Liver (tissue), 9 donors: Measurements from ENCODE around the gene FAR1. TPM values are rescaled to one million over a fixed set of nuclear protein-coding genes. Genes with fewer than 3 reads are reported as not detected.

Experiments used
- DNase-seq: peaks from one replicate; pipeline ENCODE4 v3.0.0-alpha.2; 2017; ENCODE audit warnings: low spot score
- H3K27ac ChIP-seq, 2 donors: one replicate each; pipeline ENCODE4 v1.7.0; 2013; ENCODE audit warnings: inconsistent platforms in 2 of 2, low read length in 2 of 2, control low read depth in 1 of 2, low read depth in 1 of 2, mild to moderate bottlenecking in 1 of 2
- H3K27me3 ChIP-seq, 4 donors: one replicate each; pipeline versions ENCODE4 v1.6.1 to v1.7.0; 2013; ENCODE audit warnings: low read length in 3 of 4, inconsistent platforms in 1 of 4, mild to moderate bottlenecking in 1 of 4, moderate library complexity in 1 of 4; ENCODE audit not compliant: control insufficient read depth in 4 of 4, insufficient read depth in 4 of 4
- H3K36me3 ChIP-seq, 4 donors: one replicate each; pipeline versions ENCODE4 v1.6.1 to v1.7.0; 2013; ENCODE audit warnings: low read length in 3 of 4, mild to moderate bottlenecking in 3 of 4, low read depth in 1 of 4, moderate library complexity in 1 of 4; ENCODE audit not compliant: control insufficient read depth in 4 of 4, insufficient read depth in 3 of 4
- H3K4me1 ChIP-seq, 4 donors: one replicate each; pipeline versions ENCODE4 v1.6.1 to v1.7.0; 2013; ENCODE audit warnings: low read length in 3 of 4, mild to moderate bottlenecking in 3 of 4, moderate library complexity in 1 of 4; ENCODE audit not compliant: control insufficient read depth in 4 of 4, insufficient read depth in 4 of 4
- H3K4me3 ChIP-seq, 3 donors: one replicate each; pipeline versions ENCODE4 v1.6.1 to v1.7.0; 2013; ENCODE audit warnings: low read length in 3 of 3, control low read depth in 1 of 3, low read depth in 1 of 3, mild to moderate bottlenecking in 1 of 3
- H3K9ac ChIP-seq, 2 donors: one replicate each; pipeline ENCODE4 v1.7.0; 2013; ENCODE audit warnings: low read length in 2 of 2, mild to moderate bottlenecking in 2 of 2, moderate library complexity in 2 of 2, control low read depth in 1 of 2, low read depth in 1 of 2
- H3K9me3 ChIP-seq, 4 donors: one replicate each; pipeline versions ENCODE4 v1.6.1 to v1.7.0; 2013; ENCODE audit warnings: low read length in 3 of 4; ENCODE audit not compliant: control insufficient read depth in 4 of 4
- ATF3 ChIP-seq: IDR thresholded peaks from 2 replicates; pipeline ENCODE4 v1.6.1; 2016; ENCODE audit warnings: antibody characterized with exemption
- CTCF ChIP-seq: fragments of 150-350 bp; IDR thresholded peaks from 2 replicates; pipeline ENCODE4 v1.5.1; 2017; ENCODE audit warnings: improper control_type of control experiment, low read depth, low read length; ENCODE audit not compliant: missing input control
- EGR1 ChIP-seq, 2 donors: IDR thresholded peaks; 2 replicates each; pipeline ENCODE4 v1.6.1; 2016 to 2018; ENCODE audit warnings: antibody characterized with exemption in 2 of 2, low read depth in 2 of 2
- FOXA1 ChIP-seq: IDR thresholded peaks from 2 replicates; pipeline ENCODE4 v1.6.1; 2016; ENCODE audit warnings: antibody characterized with exemption
- FOXA2 ChIP-seq: IDR thresholded peaks from 2 replicates; pipeline ENCODE4 v1.6.1; 2016; ENCODE audit warnings: antibody characterized with exemption
- GABPA ChIP-seq, 2 donors: IDR thresholded peaks in 1 of 2; conservative IDR thresholded peaks in 1 of 2; 2 replicates each; pipeline ENCODE4 v1.6.1; 2016; ENCODE audit warnings: antibody characterized with exemption in 2 of 2, mild to moderate bottlenecking in 1 of 2, moderate library complexity in 1 of 2
- HNF4A ChIP-seq, 2 donors: conservative IDR thresholded peaks; 2 replicates each; pipeline ENCODE4 v1.6.1; 2016; ENCODE audit warnings: antibody characterized with exemption in 2 of 2, mild to moderate bottlenecking in 2 of 2
- HNF4G ChIP-seq: IDR thresholded peaks from 2 replicates; pipeline ENCODE4 v1.6.1; 2016; ENCODE audit warnings: antibody characterized with exemption
- JUND ChIP-seq, 2 donors: IDR thresholded peaks; 2 replicates each; pipeline ENCODE4 v1.6.1; 2016; ENCODE audit warnings: antibody characterized with exemption in 2 of 2
- NR2F2 ChIP-seq: IDR thresholded peaks from 2 replicates; pipeline ENCODE4 v1.6.1; 2016; ENCODE audit warnings: antibody characterized with exemption
- RAD21 ChIP-seq, 2 donors: IDR thresholded peaks; 2 replicates each; pipeline ENCODE4 v1.6.1; 2016; ENCODE audit warnings: antibody characterized with exemption in 2 of 2, mild to moderate bottlenecking in 2 of 2
- RXRA ChIP-seq, 2 donors: IDR thresholded peaks; 2 replicates each; pipeline ENCODE4 v1.6.1; 2017 to 2018; ENCODE audit warnings: antibody characterized with exemption in 2 of 2, mild to moderate bottlenecking in 1 of 2
- SP1 ChIP-seq: IDR thresholded peaks from 2 replicates; pipeline ENCODE4 v1.6.1; 2018; ENCODE audit warnings: antibody characterized with exemption, mild to moderate bottlenecking
- TAF1 ChIP-seq: conservative IDR thresholded peaks from 2 replicates; pipeline ENCODE4 v1.6.1; 2016; ENCODE audit warnings: antibody characterized with exemption, mild to moderate bottlenecking
- YY1 ChIP-seq: IDR thresholded peaks from 2 replicates; pipeline ENCODE4 v1.6.1; 2016; ENCODE audit warnings: antibody characterized with exemption, mild to moderate bottlenecking
- ZBTB33 ChIP-seq: IDR thresholded peaks from 2 replicates; pipeline ENCODE4 v1.6.1; 2016; ENCODE audit warnings: antibody characterized with exemption
- polyA plus RNA-seq, 2 donors: library from polyadenylated mRNA; stranded (reverse) in 1 of 2; unstranded in 1 of 2; fragments of 200-250 nt in 1 of 2; fragments of >200 nt in 1 of 2; fragmentation: Nextera tagmentation in 1 of 2; extraction: Ambion mirVana in 1 of 2; gene quantifications; one replicate each; pipeline versions ENCODE4 v1.2.1 to v1.2.3, GENCODE V29; 2013 to 2015
- total RNA-seq, 2 donors: library from RNA; depleted of rRNA; stranded (reverse); fragments of >200 nt; gene quantifications; one replicate each; pipeline ENCODE4 v1.2.3, GENCODE V29; 2014
- TF ChIP-seq, protein P1 (sequence below): IDR thresholded peaks from 2 replicates; pipeline ENCODE4 v1.6.1; 2016; ENCODE audit warnings: antibody characterized with exemption
- TF ChIP-seq, protein P2 (sequence below): IDR thresholded peaks from 2 replicates; pipeline ENCODE4 v1.6.1; 2016; ENCODE audit warnings: antibody characterized with exemption, mild to moderate bottlenecking
- donor health status: healthy.
- donor health status: healthy.
- donor health status: healthy.
- donor health status: healthy.
- donor health status: healthy.

FAR1 gene
- total and polyA plus RNA-seq, 4 donors: 1.7 to 29.6 (median 5.5) TPM

DNA sequence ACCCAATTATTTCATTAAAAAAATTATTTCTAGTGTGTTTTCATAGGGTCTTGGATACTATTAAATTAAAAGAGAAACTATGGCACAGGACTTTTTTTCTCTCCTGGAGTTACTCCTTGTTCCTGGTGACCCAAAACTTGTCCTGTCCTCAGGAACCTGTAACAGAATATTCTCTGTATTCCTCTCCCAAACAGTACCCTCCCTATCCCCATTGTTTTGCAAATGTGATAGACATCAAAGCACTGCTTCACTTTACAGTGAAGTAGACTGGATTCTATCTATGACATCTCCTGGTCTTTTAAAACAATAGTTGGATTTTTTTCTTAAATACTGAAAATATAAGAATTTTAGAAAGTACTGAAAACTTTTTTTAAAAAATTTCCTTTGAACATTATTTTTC lies 37.2 kb downstream of the FAR1 start:
- Histone ChIP-seq H3K4me1 (no peaks in the 10 kb centered on the region), H3K9me3 (no peaks in the 10 kb centered on the region), H3K9ac (no peak overlapping the region), H3K36me3 (no peaks in the 10 kb centered on the region), H3K27me3 (peaks cover 0 to 10% (median 0%) of the 10 kb centered on the region in 4 donors), H3K4me3 (no peak overlapping the region), H3K27ac (no peak overlapping the region)
- TF ChIP-seq ZBTB33: no peak
- no peak for TF ChIP-seq GABPA (IDR thresholded peaks at IDR 0.05 in 1 of 2, conservative IDR thresholded peaks at IDR 0.05 in 1 of 2)
- TF ChIP-seq, protein P1, sequence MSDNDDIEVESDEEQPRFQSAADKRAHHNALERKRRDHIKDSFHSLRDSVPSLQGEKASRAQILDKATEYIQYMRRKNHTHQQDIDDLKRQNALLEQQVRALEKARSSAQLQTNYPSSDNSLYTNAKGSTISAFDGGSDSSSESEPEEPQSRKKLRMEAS: no peak
- TF ChIP-seq HNF4G: no peak
- no peak for TF ChIP-seq SP1
- no peak for TF ChIP-seq NR2F2
- no peak for TF ChIP-seq YY1
- no peak for TF ChIP-seq JUND (IDR thresholded peaks at IDR 0.05)
- no peak for TF ChIP-seq FOXA1
- TF ChIP-seq RXRA (IDR thresholded peaks at IDR 0.05): no peak
- TF ChIP-seq, protein P2, sequence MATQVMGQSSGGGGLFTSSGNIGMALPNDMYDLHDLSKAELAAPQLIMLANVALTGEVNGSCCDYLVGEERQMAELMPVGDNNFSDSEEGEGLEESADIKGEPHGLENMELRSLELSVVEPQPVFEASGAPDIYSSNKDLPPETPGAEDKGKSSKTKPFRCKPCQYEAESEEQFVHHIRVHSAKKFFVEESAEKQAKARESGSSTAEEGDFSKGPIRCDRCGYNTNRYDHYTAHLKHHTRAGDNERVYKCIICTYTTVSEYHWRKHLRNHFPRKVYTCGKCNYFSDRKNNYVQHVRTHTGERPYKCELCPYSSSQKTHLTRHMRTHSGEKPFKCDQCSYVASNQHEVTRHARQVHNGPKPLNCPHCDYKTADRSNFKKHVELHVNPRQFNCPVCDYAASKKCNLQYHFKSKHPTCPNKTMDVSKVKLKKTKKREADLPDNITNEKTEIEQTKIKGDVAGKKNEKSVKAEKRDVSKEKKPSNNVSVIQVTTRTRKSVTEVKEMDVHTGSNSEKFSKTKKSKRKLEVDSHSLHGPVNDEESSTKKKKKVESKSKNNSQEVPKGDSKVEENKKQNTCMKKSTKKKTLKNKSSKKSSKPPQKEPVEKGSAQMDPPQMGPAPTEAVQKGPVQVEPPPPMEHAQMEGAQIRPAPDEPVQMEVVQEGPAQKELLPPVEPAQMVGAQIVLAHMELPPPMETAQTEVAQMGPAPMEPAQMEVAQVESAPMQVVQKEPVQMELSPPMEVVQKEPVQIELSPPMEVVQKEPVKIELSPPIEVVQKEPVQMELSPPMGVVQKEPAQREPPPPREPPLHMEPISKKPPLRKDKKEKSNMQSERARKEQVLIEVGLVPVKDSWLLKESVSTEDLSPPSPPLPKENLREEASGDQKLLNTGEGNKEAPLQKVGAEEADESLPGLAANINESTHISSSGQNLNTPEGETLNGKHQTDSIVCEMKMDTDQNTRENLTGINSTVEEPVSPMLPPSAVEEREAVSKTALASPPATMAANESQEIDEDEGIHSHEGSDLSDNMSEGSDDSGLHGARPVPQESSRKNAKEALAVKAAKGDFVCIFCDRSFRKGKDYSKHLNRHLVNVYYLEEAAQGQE: no peak
- no peak for TF ChIP-seq EGR1 (IDR thresholded peaks at IDR 0.05; ENCODE audit: low read depth in 2 of 2)
- no peak for TF ChIP-seq TAF1
- TF ChIP-seq HNF4A (conservative IDR thresholded peaks at IDR 0.05): no peak
- no peak for TF ChIP-seq ATF3
- no peak for TF ChIP-seq RAD21 (IDR thresholded peaks at IDR 0.05)
- TF ChIP-seq FOXA2: no peak
- TF ChIP-seq CTCF: no peak
- DNase-seq: no peak
